ENCODE measurements around the gene GC. TPM values are rescaled to one million over a fixed set of nuclear protein-coding genes. Genes with fewer than 3 reads are reported as not detected.
"Not testable (repeated sequence)": the region's sequence is repeated elsewhere in the genome, so short reads cannot be mapped to it uniquely, and the experiment has no call there.

The GC gene
- total and polyA plus RNA-seq, 9 of the 15 experiments (the other 6 are each of a cell fraction or from before 2014, with no cell fraction given): 0.44 TPM; not detected in 8

GRCh38 chr4:71805230-71805629 is 21.4 kb upstream of the GC start:
- H3K27me3 ChIP-seq (ENCODE audit: control insufficient read depth in 2 of 2, insufficient read depth in 2 of 2, low read length in 2 of 2); H3K9me3 ChIP-seq (replicated peaks; ENCODE audit: control insufficient read depth, insufficient read depth, low read depth, low read length); H2AFZ ChIP-seq (ENCODE audit: low read depth, low read length); BruUV-seq (replicated peaks); H3K4me2 ChIP-seq (ENCODE audit: insufficient read depth, low read length); CTCF ChIA-PET (ENCODE audit: low intra/inter-chr PET ratio); in situ Hi-C loops (cut with MboI); H3K4me3 ChIP-seq; H3K4me1 ChIP-seq (replicated peaks in 1 of 2; ENCODE audit: control insufficient read depth in 2 of 2, insufficient read depth in 2 of 2, low read length in 2 of 2); H3K79me2 ChIP-seq (ENCODE audit: control insufficient read depth, insufficient read depth, low read length); H3K27ac ChIP-seq (ENCODE audit: extremely low read depth, low read depth, low read length); ATAC-seq; POLR2A ChIA-PET; FAIRE-seq; H3K9me1 ChIP-seq (ENCODE audit: control insufficient read depth, insufficient read depth, low read length); H3K9ac ChIP-seq (ENCODE audit: insufficient read depth in 1 of 2, low read depth in 2 of 2, low read length in 2 of 2); H4K20me1 ChIP-seq (replicated peaks; ENCODE audit: control insufficient read depth, insufficient read depth, low read length); H3K36me3 ChIP-seq (ENCODE audit: control insufficient read depth, insufficient read depth, low read length); intact Hi-C loops (cut with micrococcal nuclease); DNase-seq (ENCODE audit: extremely low read depth in 1 of 4, low spot score in 3 of 4): not testable (repeated sequence)
- WGBS (ENCODE audit: insufficient coverage, low coverage, missing lambda C conversion rate): 8% methylated on average over 2 of the region's 2 CpGs

GRCh38 chr4:71804017-71804697 is 20.3 kb upstream of the GC start:
- CTCF ChIA-PET (ENCODE audit: low intra/inter-chr PET ratio); H3K4me2 ChIP-seq (ENCODE audit: insufficient read depth, low read length); H3K9ac ChIP-seq (ENCODE audit: insufficient read depth in 1 of 2, low read depth in 2 of 2, low read length in 2 of 2); H2AFZ ChIP-seq (ENCODE audit: low read depth, low read length); H3K27ac ChIP-seq (ENCODE audit: extremely low read depth, low read depth, low read length); DNase-seq (ENCODE audit: extremely low read depth in 1 of 4, low spot score in 3 of 4); H3K79me2 ChIP-seq (ENCODE audit: control insufficient read depth, insufficient read depth, low read length); FAIRE-seq; H4K20me1 ChIP-seq (replicated peaks; ENCODE audit: control insufficient read depth, insufficient read depth, low read length); H3K9me1 ChIP-seq (ENCODE audit: control insufficient read depth, insufficient read depth, low read length); ATAC-seq; H3K36me3 ChIP-seq (ENCODE audit: control insufficient read depth, insufficient read depth, low read length); in situ Hi-C loops (cut with MboI); H3K4me1 ChIP-seq (replicated peaks in 1 of 2; ENCODE audit: control insufficient read depth in 2 of 2, insufficient read depth in 2 of 2, low read length in 2 of 2); H3K4me3 ChIP-seq; intact Hi-C loops (cut with micrococcal nuclease); H3K27me3 ChIP-seq (ENCODE audit: control insufficient read depth in 2 of 2, insufficient read depth in 2 of 2, low read length in 2 of 2); H3K9me3 ChIP-seq (replicated peaks; ENCODE audit: control insufficient read depth, insufficient read depth, low read depth, low read length); BruUV-seq (replicated peaks); POLR2A ChIA-PET: not testable (repeated sequence)
- WGBS (ENCODE audit: insufficient coverage, low coverage, missing lambda C conversion rate): 8% methylated on average over 4 of the region's 4 CpGs

Data from K562 (cell line).